HepG2 (cell line): ENCODE results near the gene APLNR. TPM values are rescaled to one million over a fixed set of nuclear protein-coding genes. Genes with fewer than 3 reads are reported as not detected.

Experiments
- ATAC-seq: fragments of 200-7000 bp; cut with Tn5 transposase; 3 replicates; pipeline ENCODE4 v1.9.1; 2020; ENCODE audit warnings: mild to moderate bottlenecking, moderate library complexity
- BruUV-seq: library from RNA; stranded (reverse); fragments of 400-500 nt; replicated peaks from 2 replicates; lab custom pipeline; 2021; lab: Mats Ljungman, UMichigan
- CTCF ChIA-PET: fragments of 300-600 bp; formaldehyde crosslinking; extraction: SDS; loops from one replicate; lab custom pipeline; 2021; ENCODE audit warnings: low total read pairs, inconsistent platforms, low intra/inter-chr PET ratio; lab: Yijun Ruan, JAX
- POLR2A ChIA-PET: fragments of 350-600 bp; sonication (Branson Sonifier 250); formaldehyde crosslinking; loops from one replicate; lab custom pipeline; 2020; ENCODE audit warnings: antibody characterized with exemption, inconsistent platforms; lab: Yijun Ruan, JAX
- DNase-seq: peaks from one replicate; pipeline ENCODE4 v3.0.0-alpha.2; 2015; ENCODE audit warnings: low spot score
- FAIRE-seq: peaks from 3 replicates; lab custom pipeline; 2011; peaks lifted over from hg19 to GRCh38; lab: Jason Lieb, UNC
- H2AFZ ChIP-seq: one replicate; pipeline ENCODE4 v1.6.1; 2011; ENCODE audit warnings: low read length, inconsistent platforms
- H3K27ac ChIP-seq: fragments of 300-600 bp; 3 replicates; pipeline ENCODE4 v1.8.0; 2011; ENCODE audit warnings: mixed run types, mild to moderate bottlenecking, mixed read lengths, low read length, inconsistent platforms; ENCODE audit not compliant: insufficient read depth; ENCODE audit errors: extremely low read length
- H3K27me3 ChIP-seq, 2 experiments: fragments of 200-600 bp in 1 of 2; 2 replicates in 1 of 2; 3 replicates in 1 of 2; pipeline versions ENCODE4 v1.6.0 to v1.8.0; 2011; ENCODE audit warnings: low read length in 2 of 2, mild to moderate bottlenecking in 2 of 2, moderate library complexity in 2 of 2, inconsistent platforms in 1 of 2; ENCODE audit not compliant: insufficient read depth in 2 of 2, control insufficient read depth in 1 of 2
- H3K36me3 ChIP-seq, 2 experiments: fragments of 200-600 bp in 1 of 2; replicated peaks in 1 of 2; 2 replicates in 1 of 2; 3 replicates in 1 of 2; pipeline versions ENCODE4 v1.5.1 to v1.8.0; 2011; ENCODE audit warnings: low read length in 2 of 2, inconsistent platforms in 1 of 2; ENCODE audit not compliant: insufficient read depth in 2 of 2, control insufficient read depth in 1 of 2
- H3K4me1 ChIP-seq: 2 replicates; pipeline ENCODE4 v1.5.1; 2012; ENCODE audit warnings: low read length, inconsistent platforms; ENCODE audit not compliant: insufficient read depth
- H3K4me2 ChIP-seq: 2 replicates; pipeline ENCODE4 v1.6.0; 2011; ENCODE audit warnings: low read depth, low read length, inconsistent platforms
- H3K4me3 ChIP-seq, 3 experiments: fragments of 200-600 bp in 1 of 3; sonication (generic), shearing (Covaris generic) in 1 of 3; replicated peaks in 1 of 3; 2 replicates each; pipeline ENCODE4 v1.5.1; 2011 to 2016; ENCODE audit warnings: low read length in 3 of 3, inconsistent platforms in 2 of 3, low read depth in 2 of 3, mild to moderate bottlenecking in 2 of 3, control low read depth in 1 of 3, mixed read lengths in 1 of 3; ENCODE audit not compliant: insufficient read depth in 1 of 3
- H3K79me2 ChIP-seq: one replicate; pipeline ENCODE4 v1.6.1; 2011; ENCODE audit warnings: low read length, inconsistent platforms; ENCODE audit not compliant: insufficient read depth
- H3K9ac ChIP-seq: 2 replicates; pipeline ENCODE4 v1.6.0; 2011; ENCODE audit warnings: mild to moderate bottlenecking, low read depth, low read length, inconsistent platforms; ENCODE audit not compliant: insufficient read depth
- H3K9me3 ChIP-seq: 2 replicates; pipeline ENCODE4 v1.5.1; 2012; ENCODE audit warnings: mild to moderate bottlenecking, low read length
- H4K20me1 ChIP-seq: 2 replicates; pipeline ENCODE4 v1.6.0; 2011; ENCODE audit warnings: inconsistent platforms, mild to moderate bottlenecking, low read length, moderate library complexity; ENCODE audit not compliant: insufficient read depth
- AHDC1 ChIP-seq: sonication (generic); formaldehyde crosslinking; IDR thresholded peaks from 2 replicates; pipeline ENCODE4 v1.5.1; 2020; ENCODE audit warnings: mild to moderate bottlenecking, missing genetic modification reagents, borderline replicate concordance
- ERF ChIP-seq: IDR thresholded peaks from 2 replicates; pipeline ENCODE4 v1.6.1; 2018; ENCODE audit warnings: missing biosample characterization, missing genetic modification reagents
- HNRNPLL ChIP-seq: fragments of 200-400 bp; formaldehyde crosslinking; IDR thresholded peaks from 2 replicates; pipeline ENCODE4 v1.6.1; 2017; ENCODE audit warnings: mild to moderate bottlenecking, low read depth, low read length; ENCODE audit not compliant: poor library complexity, severe bottlenecking
- PPARG ChIP-seq: conservative IDR thresholded peaks from 2 replicates; pipeline ENCODE4 v1.6.1; 2016; ENCODE audit warnings: missing biosample characterization, missing genetic modification reagents
- PTBP1 ChIP-seq: fragments of 200-400 bp; formaldehyde crosslinking; IDR thresholded peaks from 2 replicates; pipeline ENCODE4 v1.6.1; 2018; ENCODE audit warnings: low read length, low read depth; ENCODE audit not compliant: poor library complexity, severe bottlenecking
- TAF15 ChIP-seq: fragments of 200-400 bp; formaldehyde crosslinking; IDR thresholded peaks from one replicate; pipeline ENCODE4 v1.6.1; 2018; ENCODE audit warnings: mild to moderate bottlenecking, low read depth, low read length; ENCODE audit not compliant: poor library complexity, severe bottlenecking
- ZBTB42 ChIP-seq: sonication (generic); formaldehyde crosslinking; IDR thresholded peaks from 2 replicates; pipeline ENCODE4 v1.5.0; 2020; ENCODE audit warnings: mild to moderate bottlenecking, missing genetic modification reagents
- ZNF230 ChIP-seq: sonication (generic); formaldehyde crosslinking; IDR thresholded peaks from 2 replicates; pipeline ENCODE4 v1.4.0; 2020; ENCODE audit warnings: mild to moderate bottlenecking, missing genetic modification reagents
- ZNF343 ChIP-seq: sonication (generic); formaldehyde crosslinking; IDR thresholded peaks from 2 replicates; pipeline ENCODE4 v1.4.0; 2020; ENCODE audit warnings: mild to moderate bottlenecking, missing genetic modification reagents
- ZNF569 ChIP-seq: sonication (generic); formaldehyde crosslinking; IDR thresholded peaks from 2 replicates; pipeline ENCODE4 v1.5.0; 2020; ENCODE audit warnings: mild to moderate bottlenecking, missing genetic modification reagents, moderate library complexity, borderline replicate concordance
- ZSCAN9 ChIP-seq: IDR thresholded peaks from 2 replicates; pipeline ENCODE4 v1.6.1; 2016; ENCODE audit warnings: borderline replicate concordance
- WGBS: methylation state at CpG from one replicate; pipeline ENCODE4 v1.1.6; 2017; ENCODE audit warnings: low lambda C conversion rate; 5-methylcytosine and 5-hydroxymethylcytosine counted together
- in situ Hi-C: cut with HindIII; loops from 2 replicates; pipeline ENCODE4 v1.10.0; 2017; ENCODE audit warnings: low pct_unique_long_range_greater_than_20kb; ENCODE audit not compliant: extremely low pct_ligation_motif_present
- intact Hi-C: fragments of 100-400 bp; cut with micrococcal nuclease; formaldehyde crosslinking; loops from one replicate; pipeline ENCODE4 v1.10.0; 2022; ENCODE audit not compliant: unreplicated experiment
- polyA plus RNA-seq, 8 experiments: library from polyadenylated mRNA; depleted of rRNA in 3 of 8; stranded (reverse) in 7 of 8; unstranded in 1 of 8; fragments of >200 nt; fragmentation: Illumina TruSeq in 4 of 8; extraction: Trizol in 4 of 8; gene quantifications; 2 replicates each; pipeline versions ENCODE4 v1.2.1 to v1.2.3, GENCODE V29; 2011 to 2016; ENCODE audit warnings: low read depth in 4 of 8, missing spikeins in 1 of 8, mixed read lengths in 1 of 8; ENCODE audit not compliant: insufficient read depth in 1 of 8
- total RNA-seq, 5 experiments: library from RNA; depleted of rRNA; stranded (reverse); fragments of >200 nt; fragmentation: Illumina TruSeq; extraction: Trizol; gene quantifications; 2 replicates each; pipeline ENCODE4 v1.2.3, GENCODE V29; 2016; ENCODE audit warnings: low read depth in 1 of 5
- TF ChIP-seq, protein P1 (sequence below): IDR thresholded peaks from 2 replicates; pipeline ENCODE4 v1.6.1; 2016; ENCODE audit warnings: low read depth, control low read depth
- TF ChIP-seq, protein P2 (sequence below): sonication (generic); formaldehyde crosslinking; IDR thresholded peaks from 2 replicates; pipeline ENCODE4 v1.5.0; 2020; ENCODE audit warnings: missing genetic modification reagents

APLNR gene
- total and polyA plus RNA-seq, 2 of the 13 experiments (the other 11 are each of a cell fraction or from before 2014, with no cell fraction given): not detected

DNA sequence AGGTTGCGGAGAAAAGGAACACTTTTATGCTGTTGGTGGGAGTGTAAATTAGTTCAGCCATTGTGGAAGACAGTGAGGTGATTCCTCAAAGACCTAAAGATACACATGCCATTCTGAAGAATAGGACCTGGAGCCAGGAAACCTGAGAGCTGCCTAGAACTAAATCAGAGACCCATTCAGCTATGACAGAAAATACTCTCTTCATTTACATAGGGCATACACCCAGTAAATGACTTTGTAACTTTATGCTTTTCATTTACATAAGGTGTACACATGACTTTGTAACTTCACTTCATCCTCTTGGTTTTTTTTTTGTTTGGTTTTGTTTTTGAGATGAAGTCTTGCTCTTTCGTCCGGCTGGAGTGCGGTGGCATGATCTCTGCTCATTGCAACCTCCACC lies 25.1 kb upstream of the APLNR start (continued):
- no peak for TF ChIP-seq AHDC1 (CRISPR knock-in tag)
- TF ChIP-seq, all 625 proteins: peak for 0

DNA sequence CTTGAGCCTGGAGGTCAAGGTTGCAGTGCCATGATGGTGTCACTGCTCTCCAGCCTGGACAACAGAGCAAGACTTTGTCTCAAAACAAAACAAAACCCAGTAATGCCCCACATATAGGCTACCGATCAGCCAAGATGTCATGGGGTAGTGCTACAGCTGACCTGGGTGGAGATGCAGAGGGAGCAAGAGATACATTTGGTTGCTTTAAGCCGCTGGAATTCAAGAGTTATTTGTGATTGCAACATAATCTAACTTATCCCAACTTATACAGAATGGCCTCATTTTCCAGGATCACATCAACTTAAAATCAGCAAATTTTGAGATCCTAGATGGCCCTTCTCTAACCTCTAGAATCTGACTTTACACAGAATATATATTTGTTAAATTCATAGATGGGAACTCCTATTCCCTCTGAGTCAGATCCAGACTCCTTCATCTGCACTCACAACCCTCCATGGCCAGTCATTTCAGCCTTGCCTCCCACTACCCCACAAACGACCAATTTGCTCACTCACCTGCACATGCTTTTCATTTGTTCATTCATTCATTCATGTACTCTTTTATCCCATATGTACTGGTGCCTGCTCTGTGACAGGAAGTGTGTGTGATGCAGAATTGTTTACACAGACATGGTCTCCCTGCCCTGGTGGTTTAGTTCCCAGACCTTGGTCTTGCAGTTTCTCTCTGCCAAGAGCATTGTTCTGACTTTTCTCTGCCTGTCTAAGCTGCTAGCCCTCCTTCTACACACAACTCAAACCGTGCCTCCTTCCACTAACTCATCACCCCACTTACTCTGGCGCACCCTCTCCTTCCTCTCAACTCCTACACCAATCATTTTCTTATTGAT lies 24.1 kb upstream of the APLNR start:
- POLR2A ChIA-PET: no interaction called here
- Histone ChIP-seq H3K4me2 (no peak overlapping the region), H3K79me2 (no peaks in the 10 kb centered on the region), H3K27me3 (peaks cover 0 to 2% of the 10 kb centered on the region in 2 experiments; a peak in 2 of 5 replicates), H3K36me3 (no peaks in the 10 kb centered on the region), H2AFZ (no peak overlapping the region), H4K20me1 (no peaks in the 10 kb centered on the region), H3K9me3 (no peaks in the 10 kb centered on the region; the same call in 1 of the 2 replicates), H3K9ac (no peak overlapping the region), H3K27ac (no peak overlapping the region), H3K4me3 (no peak overlapping the region), H3K4me1 (no peaks in the 10 kb centered on the region)
- in situ Hi-C loops (no loop called here), intact Hi-C loops (no loop called here)
- WGBS: 5% methylated on average over 5 of the region's 5 CpGs
- CTCF ChIA-PET: no interaction called here
- no peak for ATAC-seq
- BruUV-seq: no TSS peak
- FAIRE-seq: no peak
- no peak for DNase-seq
- TF ChIP-seq TAF15 (no peak), ZNF343 (CRISPR knock-in tag) (no peak), ERF (CRISPR knock-in tag) (no peak), ZSCAN9 (CRISPR knock-in tag) (no peak), HNRNPLL (no peak), ZBTB42 (CRISPR knock-in tag) (no peak), PTBP1 (no peak), ZNF230 (no peak), ZNF569 (CRISPR knock-in tag) (no peak), PPARG (CRISPR knock-in tag) (no peak)
- TF ChIP-seq, protein P1, sequence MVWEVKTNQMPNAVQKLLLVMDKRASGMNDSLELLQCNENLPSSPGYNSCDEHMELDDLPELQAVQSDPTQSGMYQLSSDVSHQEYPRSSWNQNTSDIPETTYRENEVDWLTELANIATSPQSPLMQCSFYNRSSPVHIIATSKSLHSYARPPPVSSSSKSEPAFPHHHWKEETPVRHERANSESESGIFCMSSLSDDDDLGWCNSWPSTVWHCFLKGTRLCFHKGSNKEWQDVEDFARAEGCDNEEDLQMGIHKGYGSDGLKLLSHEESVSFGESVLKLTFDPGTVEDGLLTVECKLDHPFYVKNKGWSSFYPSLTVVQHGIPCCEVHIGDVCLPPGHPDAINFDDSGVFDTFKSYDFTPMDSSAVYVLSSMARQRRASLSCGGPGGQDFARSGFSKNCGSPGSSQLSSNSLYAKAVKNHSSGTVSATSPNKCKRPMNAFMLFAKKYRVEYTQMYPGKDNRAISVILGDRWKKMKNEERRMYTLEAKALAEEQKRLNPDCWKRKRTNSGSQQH (CRISPR knock-in tag): no peak
- TF ChIP-seq, protein P2, sequence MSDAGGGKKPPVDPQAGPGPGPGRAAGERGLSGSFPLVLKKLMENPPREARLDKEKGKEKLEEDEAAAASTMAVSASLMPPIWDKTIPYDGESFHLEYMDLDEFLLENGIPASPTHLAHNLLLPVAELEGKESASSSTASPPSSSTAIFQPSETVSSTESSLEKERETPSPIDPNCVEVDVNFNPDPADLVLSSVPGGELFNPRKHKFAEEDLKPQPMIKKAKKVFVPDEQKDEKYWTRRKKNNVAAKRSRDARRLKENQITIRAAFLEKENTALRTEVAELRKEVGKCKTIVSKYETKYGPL (CRISPR knock-in tag): no peak
